Colon (tissue), 2 donors: ENCODE measurements around the gene FHIT.

ENCODE experiments used
- FAIRE-seq: peaks from 2 replicates; lab custom pipeline; 2012; peaks lifted over from hg19 to GRCh38; lab: Jason Lieb, UNC
- donor health status: control.
- donor health status: control.

Gene FHIT

GRCh38 chr3:60160822-60161748, 1090.2 kb downstream of the FHIT start:
- FAIRE-seq: no peak

- FAIRE-seq: no peak
Measured at GRCh38 chr3:60160111-60160821, 1091.0 kb downstream of the FHIT start.

- FAIRE-seq: no peak
Measured at GRCh38 chr3:60158035-60158434, 1093.2 kb downstream of the FHIT start.

- no peak for FAIRE-seq
Measured at GRCh38 chr3:60154011-60154410, 1097.2 kb downstream of the FHIT start.

GRCh38 chr3:60153221-60153999, 1097.8 kb downstream of the FHIT start:
- no peak for FAIRE-seq

GRCh38 chr3:60149501-60149900, 1101.8 kb downstream of the FHIT start:
- FAIRE-seq: no peak

- no peak for FAIRE-seq
Measured at GRCh38 chr3:60147249-60147950, 1103.9 kb downstream of the FHIT start.

- no peak for FAIRE-seq
Measured at GRCh38 chr3:60146121-60146520, 1105.1 kb downstream of the FHIT start.

GRCh38 chr3:60144071-60144470, 1107.2 kb downstream of the FHIT start:
- no peak for FAIRE-seq

GRCh38 chr3:60142009-60142408, 1109.2 kb downstream of the FHIT start:
- FAIRE-seq: no peak

GRCh38 chr3:60140160-60140559, 1111.1 kb downstream of the FHIT start:
- no peak for FAIRE-seq

GRCh38 chr3:60136601-60137000, 1114.7 kb downstream of the FHIT start:
- no peak for FAIRE-seq

GRCh38 chr3:60135474-60135873, 1115.8 kb downstream of the FHIT start:
- no peak for FAIRE-seq

- no peak for FAIRE-seq
Measured at GRCh38 chr3:60133269-60134162, 1117.7 kb downstream of the FHIT start.

- FAIRE-seq: no peak
Measured at GRCh38 chr3:60131618-60132017, 1119.6 kb downstream of the FHIT start.

- no peak for FAIRE-seq
Measured at GRCh38 chr3:60126511-60127304, 1124.5 kb downstream of the FHIT start.

GRCh38 chr3:60125686-60126085, 1125.6 kb downstream of the FHIT start:
- FAIRE-seq: no peak

GRCh38 chr3:60120245-60120644, 1131.0 kb downstream of the FHIT start:
- no peak for FAIRE-seq

GRCh38 chr3:60114191-60114590, 1137.1 kb downstream of the FHIT start:
- no peak for FAIRE-seq

GRCh38 chr3:60107275-60107674, 1144.0 kb downstream of the FHIT start:
- no peak for FAIRE-seq
